ENCODE data around the gene EGLN3.
A peak's percentile ranks its signal among the peaks of the same experiment; 100 is the strongest.

EGLN3 gene

DNA sequence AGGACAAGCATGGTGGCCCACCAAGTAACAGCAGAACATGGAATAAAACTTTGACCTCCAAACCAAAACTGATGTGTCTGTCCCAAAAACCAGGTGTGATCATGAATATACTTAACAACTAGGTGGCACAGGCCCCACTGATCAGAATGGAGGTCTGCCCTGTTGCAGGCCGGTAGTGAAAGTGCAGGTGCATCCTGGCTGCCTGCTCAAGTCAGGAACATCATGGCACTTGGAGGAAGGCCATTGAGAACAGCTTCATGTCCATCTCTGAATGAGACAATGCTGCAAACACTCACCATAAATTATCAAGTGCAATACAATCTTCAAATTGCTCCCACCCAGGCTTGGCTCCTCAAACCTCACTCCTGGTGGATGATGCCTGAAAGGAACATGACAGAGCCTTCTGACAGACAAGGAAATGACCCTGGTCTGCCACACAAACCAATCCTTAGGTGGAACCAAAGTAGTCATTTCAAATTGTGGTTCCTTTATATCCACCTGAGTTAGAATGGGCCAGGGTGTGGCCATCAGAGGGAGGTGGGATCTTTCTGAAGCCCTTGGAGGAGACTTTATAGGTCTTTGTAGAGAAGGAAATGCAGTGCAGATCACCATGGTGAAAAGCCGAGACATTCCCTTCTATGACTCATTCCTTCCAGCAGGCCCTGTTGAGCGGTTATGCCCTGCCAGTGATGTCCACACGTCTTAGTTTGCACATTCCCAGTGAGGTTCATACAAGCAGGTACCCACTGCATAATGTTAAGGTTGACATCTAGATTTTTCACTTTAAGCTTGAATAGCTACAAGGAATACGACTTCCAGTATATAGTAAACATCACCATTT is 36.0 kb downstream of the EGLN3 start:
- peak; percentile 95 for ATAC-seq
- TF ChIP-seq OSR1 (CRISPR knock-in tag; IDR thresholded peaks at IDR 0.05) (no peak), ZNF8 (CRISPR knock-in tag; IDR thresholded peaks at IDR 0.05) (no peak), ZFP30 (CRISPR knock-in tag; IDR thresholded peaks at IDR 0.05) (no peak), PPARA (CRISPR knock-in tag; IDR thresholded peaks at IDR 0.05; ENCODE audit: borderline replicate concordance) (no peak), CSDC2 (CRISPR knock-in tag; IDR thresholded peaks at IDR 0.05) (no peak), SNAI2 (CRISPR knock-in tag; IDR thresholded peaks at IDR 0.05) (no peak), ZC3H10 (CRISPR knock-in tag; IDR thresholded peaks at IDR 0.05) (no peak), ISL1 (CRISPR knock-in tag; IDR thresholded peaks at IDR 0.05) (no peak), TOX (CRISPR knock-in tag; IDR thresholded peaks at IDR 0.05; ENCODE audit: borderline replicate concordance) (no peak)
- TF ChIP-seq, protein P1, sequence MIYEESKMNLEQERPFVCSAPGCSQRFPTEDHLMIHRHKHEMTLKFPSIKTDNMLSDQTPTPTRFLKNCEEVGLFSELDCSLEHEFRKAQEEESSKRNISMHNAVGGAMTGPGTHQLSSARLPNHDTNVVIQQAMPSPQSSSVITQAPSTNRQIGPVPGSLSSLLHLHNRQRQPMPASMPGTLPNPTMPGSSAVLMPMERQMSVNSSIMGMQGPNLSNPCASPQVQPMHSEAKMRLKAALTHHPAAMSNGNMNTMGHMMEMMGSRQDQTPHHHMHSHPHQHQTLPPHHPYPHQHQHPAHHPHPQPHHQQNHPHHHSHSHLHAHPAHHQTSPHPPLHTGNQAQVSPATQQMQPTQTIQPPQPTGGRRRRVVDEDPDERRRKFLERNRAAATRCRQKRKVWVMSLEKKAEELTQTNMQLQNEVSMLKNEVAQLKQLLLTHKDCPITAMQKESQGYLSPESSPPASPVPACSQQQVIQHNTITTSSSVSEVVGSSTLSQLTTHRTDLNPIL (CRISPR knock-in tag; IDR thresholded peaks at IDR 0.05; ENCODE audit: low read depth), result no peak

DNA sequence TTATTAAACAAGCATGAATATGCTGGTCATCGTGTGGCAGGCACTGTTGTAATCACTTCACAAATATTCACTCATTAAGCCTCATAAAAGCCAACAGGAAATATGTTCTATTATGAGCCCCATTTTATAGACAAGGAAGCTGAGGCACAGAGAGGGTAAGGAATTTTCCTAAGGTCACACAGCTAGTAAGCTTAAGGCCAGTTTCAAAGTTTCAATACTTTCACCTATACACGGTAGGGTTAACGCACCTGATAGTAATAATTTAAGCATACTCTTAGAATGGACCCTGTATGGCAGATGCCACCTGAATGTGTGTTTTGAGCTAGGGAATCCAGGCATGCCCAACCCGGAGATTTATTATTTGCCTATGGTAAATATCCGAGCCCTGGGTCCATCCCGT is 39.8 kb downstream of the EGLN3 start:
- no peak for TF ChIP-seq ZC3H10 (CRISPR knock-in tag; IDR thresholded peaks at IDR 0.05)
- TF ChIP-seq, protein P2, sequence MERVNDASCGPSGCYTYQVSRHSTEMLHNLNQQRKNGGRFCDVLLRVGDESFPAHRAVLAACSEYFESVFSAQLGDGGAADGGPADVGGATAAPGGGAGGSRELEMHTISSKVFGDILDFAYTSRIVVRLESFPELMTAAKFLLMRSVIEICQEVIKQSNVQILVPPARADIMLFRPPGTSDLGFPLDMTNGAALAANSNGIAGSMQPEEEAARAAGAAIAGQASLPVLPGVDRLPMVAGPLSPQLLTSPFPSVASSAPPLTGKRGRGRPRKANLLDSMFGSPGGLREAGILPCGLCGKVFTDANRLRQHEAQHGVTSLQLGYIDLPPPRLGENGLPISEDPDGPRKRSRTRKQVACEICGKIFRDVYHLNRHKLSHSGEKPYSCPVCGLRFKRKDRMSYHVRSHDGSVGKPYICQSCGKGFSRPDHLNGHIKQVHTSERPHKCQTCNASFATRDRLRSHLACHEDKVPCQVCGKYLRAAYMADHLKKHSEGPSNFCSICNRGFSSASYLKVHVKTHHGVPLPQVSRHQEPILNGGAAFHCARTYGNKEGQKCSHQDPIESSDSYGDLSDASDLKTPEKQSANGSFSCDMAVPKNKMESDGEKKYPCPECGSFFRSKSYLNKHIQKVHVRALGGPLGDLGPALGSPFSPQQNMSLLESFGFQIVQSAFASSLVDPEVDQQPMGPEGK (CRISPR knock-in tag; IDR thresholded peaks at IDR 0.05; ENCODE audit: borderline replicate concordance), result no peak
- no peak for TF ChIP-seq TOX (CRISPR knock-in tag; IDR thresholded peaks at IDR 0.05; ENCODE audit: borderline replicate concordance)
- TF ChIP-seq ZFP3 (CRISPR knock-in tag; IDR thresholded peaks at IDR 0.05), result no peak
- TF ChIP-seq GLIS3 (CRISPR knock-in tag; IDR thresholded peaks at IDR 0.05), result no peak
- no peak for TF ChIP-seq ZNF8 (CRISPR knock-in tag; IDR thresholded peaks at IDR 0.05)
- no peak for ATAC-seq

DNA sequence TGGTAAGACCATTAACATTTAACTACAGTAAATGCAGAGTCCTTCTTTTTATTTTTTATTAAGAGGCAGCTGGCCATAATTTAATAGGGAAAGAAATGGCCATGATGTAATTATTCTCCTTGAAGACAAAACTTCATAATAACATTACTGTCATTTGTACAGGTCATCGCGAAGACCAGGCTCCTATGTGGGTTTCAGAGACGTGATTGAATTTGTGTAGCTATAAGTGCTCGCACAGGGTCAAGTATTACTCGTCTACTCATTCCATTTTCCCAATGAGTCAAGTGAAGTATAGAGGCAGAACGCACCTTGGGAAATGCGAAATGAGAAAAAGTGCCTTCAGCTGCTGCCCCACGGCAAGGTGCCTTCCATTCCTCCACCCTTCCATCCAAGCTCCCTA is 40.4 kb downstream of the EGLN3 start:
- TF ChIP-seq ZNF8 (CRISPR knock-in tag; IDR thresholded peaks at IDR 0.05) (peak; percentile 87), TCF4 (CRISPR knock-in tag; IDR thresholded peaks at IDR 0.05; ENCODE audit: borderline replicate concordance) (no peak), ESRRG (CRISPR knock-in tag; IDR thresholded peaks at IDR 0.05) (no peak), ISL1 (CRISPR knock-in tag; IDR thresholded peaks at IDR 0.05) (peak; percentile 46; the same call in 1 of the 2 replicates)
- TF ChIP-seq, protein P1 (CRISPR knock-in tag; IDR thresholded peaks at IDR 0.05; ENCODE audit: low read depth), result 0 out of 2 replicates have a peak, but pooled peaks have one; percentile 22
- ATAC-seq, result no peak; the same call in 2 of the 3 replicates

DNA sequence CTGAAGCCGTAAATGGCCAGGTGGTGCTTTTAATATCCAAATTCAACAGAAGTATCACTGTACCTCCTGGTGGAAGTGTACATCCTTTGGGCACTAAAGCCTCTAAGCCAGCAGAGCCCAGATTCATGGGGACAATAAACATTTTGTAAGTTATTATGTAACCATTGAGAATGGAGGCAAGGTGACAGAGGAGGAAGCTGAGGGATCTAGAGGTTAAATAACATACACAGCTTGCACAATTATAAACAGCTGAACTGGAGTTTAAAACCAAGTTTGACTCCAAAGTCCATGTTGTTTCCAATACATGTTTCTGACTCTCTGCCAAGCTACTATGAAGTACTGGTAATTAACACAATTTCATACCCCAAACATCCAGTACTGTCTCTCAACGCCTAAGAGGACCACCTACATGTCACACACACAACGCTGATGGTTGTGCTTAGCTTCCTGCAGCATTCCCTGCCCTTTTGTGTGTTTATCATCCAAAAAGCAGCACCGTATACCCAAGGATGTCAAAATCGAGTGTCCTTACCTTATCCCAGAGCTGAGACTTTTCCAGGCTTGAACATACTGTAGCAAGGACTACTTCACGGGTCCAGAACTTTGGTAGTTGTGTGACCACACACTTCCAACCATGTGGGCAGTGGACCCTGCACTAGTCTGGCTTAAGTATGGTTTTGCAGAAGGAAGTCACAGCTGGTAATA is 41.3 kb downstream of the EGLN3 start:
- ATAC-seq, result no peak
- TF ChIP-seq TCF4 (CRISPR knock-in tag; IDR thresholded peaks at IDR 0.05; ENCODE audit: borderline replicate concordance) (no peak), RARB (CRISPR knock-in tag; IDR thresholded peaks at IDR 0.05) (no peak), OSR1 (CRISPR knock-in tag; IDR thresholded peaks at IDR 0.05) (no peak), CSDC2 (CRISPR knock-in tag; IDR thresholded peaks at IDR 0.05) (no peak), ISL1 (CRISPR knock-in tag; IDR thresholded peaks at IDR 0.05) (no peak), ESRRG (CRISPR knock-in tag; IDR thresholded peaks at IDR 0.05) (no peak), ARNTL (CRISPR knock-in tag; IDR thresholded peaks at IDR 0.05; ENCODE audit: borderline replicate concordance, low read depth) (no peak), ZNF70 (CRISPR knock-in tag; IDR thresholded peaks at IDR 0.05) (no peak), ZFP3 (CRISPR knock-in tag; IDR thresholded peaks at IDR 0.05) (no peak), ZFP30 (CRISPR knock-in tag; IDR thresholded peaks at IDR 0.05) (no peak), SNAI2 (CRISPR knock-in tag; IDR thresholded peaks at IDR 0.05) (no peak), TOX (CRISPR knock-in tag; IDR thresholded peaks at IDR 0.05; ENCODE audit: borderline replicate concordance) (no peak), PPARA (CRISPR knock-in tag; IDR thresholded peaks at IDR 0.05; ENCODE audit: borderline replicate concordance) (no peak)
- TF ChIP-seq, protein P2 (CRISPR knock-in tag; IDR thresholded peaks at IDR 0.05; ENCODE audit: borderline replicate concordance), result no peak
- TF ChIP-seq, protein P3, sequence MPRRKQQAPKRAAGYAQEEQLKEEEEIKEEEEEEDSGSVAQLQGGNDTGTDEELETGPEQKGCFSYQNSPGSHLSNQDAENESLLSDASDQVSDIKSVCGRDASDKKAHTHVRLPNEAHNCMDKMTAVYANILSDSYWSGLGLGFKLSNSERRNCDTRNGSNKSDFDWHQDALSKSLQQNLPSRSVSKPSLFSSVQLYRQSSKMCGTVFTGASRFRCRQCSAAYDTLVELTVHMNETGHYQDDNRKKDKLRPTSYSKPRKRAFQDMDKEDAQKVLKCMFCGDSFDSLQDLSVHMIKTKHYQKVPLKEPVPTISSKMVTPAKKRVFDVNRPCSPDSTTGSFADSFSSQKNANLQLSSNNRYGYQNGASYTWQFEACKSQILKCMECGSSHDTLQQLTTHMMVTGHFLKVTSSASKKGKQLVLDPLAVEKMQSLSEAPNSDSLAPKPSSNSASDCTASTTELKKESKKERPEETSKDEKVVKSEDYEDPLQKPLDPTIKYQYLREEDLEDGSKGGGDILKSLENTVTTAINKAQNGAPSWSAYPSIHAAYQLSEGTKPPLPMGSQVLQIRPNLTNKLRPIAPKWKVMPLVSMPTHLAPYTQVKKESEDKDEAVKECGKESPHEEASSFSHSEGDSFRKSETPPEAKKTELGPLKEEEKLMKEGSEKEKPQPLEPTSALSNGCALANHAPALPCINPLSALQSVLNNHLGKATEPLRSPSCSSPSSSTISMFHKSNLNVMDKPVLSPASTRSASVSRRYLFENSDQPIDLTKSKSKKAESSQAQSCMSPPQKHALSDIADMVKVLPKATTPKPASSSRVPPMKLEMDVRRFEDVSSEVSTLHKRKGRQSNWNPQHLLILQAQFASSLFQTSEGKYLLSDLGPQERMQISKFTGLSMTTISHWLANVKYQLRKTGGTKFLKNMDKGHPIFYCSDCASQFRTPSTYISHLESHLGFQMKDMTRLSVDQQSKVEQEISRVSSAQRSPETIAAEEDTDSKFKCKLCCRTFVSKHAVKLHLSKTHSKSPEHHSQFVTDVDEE (CRISPR knock-in tag; IDR thresholded peaks at IDR 0.05), result no peak
- TF ChIP-seq, protein P1 (CRISPR knock-in tag; IDR thresholded peaks at IDR 0.05; ENCODE audit: low read depth), result no peak
